GM23338 (cell line): Measurements from ENCODE around the gene ZNF747. TPM values are rescaled to one million over a fixed set of nuclear protein-coding genes. Genes with fewer than 3 reads are reported as not detected.

Experiments used
- ATAC-seq: fragments of 200-7000 bp; cut with Tn5 transposase; 3 replicates; pipeline ENCODE4 v1.9.1; 2020
- DNase-seq: peaks from one replicate; pipeline ENCODE4 v3.0.0-alpha.2; 2015; ENCODE audit warnings: low spot score
- H2AFZ ChIP-seq: fragments of 200-600 bp; sonication (generic); 2 replicates; pipeline ENCODE4 v1.8.0; 2016; ENCODE audit warnings: antibody characterized with exemption, mild to moderate bottlenecking, moderate library complexity
- H3F3A ChIP-seq: fragments of 200-600 bp; sonication (generic); replicated peaks from 2 replicates; pipeline ENCODE4 v1.8.0; 2017; ENCODE audit warnings: antibody characterized with exemption, mixed run types, low read depth
- H3K27ac ChIP-seq: fragments of 200-600 bp; sonication (generic); 2 replicates; pipeline ENCODE4 v1.6.1; 2016; ENCODE audit warnings: low read depth
- H3K27me3 ChIP-seq: fragments of 200-600 bp; sonication (generic); 2 replicates; pipeline ENCODE4 v1.8.0; 2016; ENCODE audit warnings: mild to moderate bottlenecking, mixed run types, moderate library complexity; ENCODE audit not compliant: insufficient read depth
- H3K36me3 ChIP-seq: fragments of 200-600 bp; sonication (generic); 2 replicates; pipeline ENCODE4 v1.8.0; 2016; ENCODE audit warnings: mild to moderate bottlenecking; ENCODE audit not compliant: insufficient read depth
- H3K4me1 ChIP-seq: fragments of 200-600 bp; sonication (generic); 2 replicates; pipeline ENCODE4 v1.8.0; 2016; ENCODE audit warnings: mild to moderate bottlenecking, moderate library complexity; ENCODE audit not compliant: insufficient read depth
- H3K4me2 ChIP-seq: fragments of 200-600 bp; sonication (generic); 2 replicates; pipeline ENCODE4 v1.7.1; 2017; ENCODE audit warnings: mixed run types
- H3K4me3 ChIP-seq: fragments of 200-600 bp; sonication (generic); 2 replicates; pipeline ENCODE4 v1.6.1; 2016; ENCODE audit warnings: mixed run types
- H3K79me2 ChIP-seq: fragments of 200-600 bp; sonication (generic); replicated peaks from 2 replicates; pipeline ENCODE4 v1.8.0; 2017; ENCODE audit warnings: mild to moderate bottlenecking; ENCODE audit not compliant: insufficient read depth
- H3K9me2 ChIP-seq: fragments of 200-600 bp; sonication (generic); 2 replicates; pipeline ENCODE4 v1.8.0; 2017; ENCODE audit not compliant: insufficient read depth
- H4K20me1 ChIP-seq: fragments of 200-600 bp; sonication (generic); replicated peaks from 2 replicates; pipeline ENCODE4 v1.8.0; 2017; ENCODE audit warnings: mild to moderate bottlenecking; ENCODE audit not compliant: insufficient read depth
- H3K27ac Mint-ChIP-seq: 2 replicates; pipeline ENCODE4 v1.8.0; 2020; ENCODE audit warnings: inconsistent platforms, mild to moderate bottlenecking, moderate library complexity, mixed read lengths
- H3K27me3 Mint-ChIP-seq: 3 replicates; pipeline ENCODE4 v1.8.0; 2022; ENCODE audit warnings: low read depth, mild to moderate bottlenecking, moderate library complexity, mixed read lengths, inconsistent platforms; ENCODE audit not compliant: insufficient read depth, poor library complexity
- H3K36me3 Mint-ChIP-seq: 3 replicates; pipeline ENCODE4 v1.8.0; 2021; ENCODE audit warnings: low read depth, mild to moderate bottlenecking, inconsistent platforms, moderate library complexity, mixed read lengths
- H3K4me1 Mint-ChIP-seq: 3 replicates; pipeline ENCODE4 v1.8.0; 2020; ENCODE audit warnings: mild to moderate bottlenecking, inconsistent platforms, mixed read lengths
- H3K4me3 Mint-ChIP-seq: 3 replicates; pipeline ENCODE4 v1.8.0; 2021; ENCODE audit warnings: moderate library complexity, mild to moderate bottlenecking, inconsistent platforms, mixed read lengths
- H3K9me3 Mint-ChIP-seq: 3 replicates; pipeline ENCODE4 v1.8.0; 2020; ENCODE audit warnings: moderate library complexity, mild to moderate bottlenecking, inconsistent platforms, mixed read lengths
- CREB1 ChIP-seq: fragments of 250-450 bp; sonication (Bioruptor Pico); IDR thresholded peaks from 2 replicates; pipeline ENCODE4 v1.5.0; 2020; ENCODE audit warnings: low read depth, mild to moderate bottlenecking, moderate library complexity
- JUNB ChIP-seq: IDR thresholded peaks from one replicate; pipeline ENCODE4 v1.6.1; 2016; ENCODE audit warnings: antibody characterized with exemption; ENCODE audit not compliant: unreplicated experiment
- ZNF114 ChIP-seq: fragments of 250-450 bp; sonication (Bioruptor Pico); IDR thresholded peaks from 2 replicates; pipeline ENCODE4 v1.5.0; 2020; ENCODE audit warnings: mild to moderate bottlenecking, moderate library complexity
- polyA plus RNA-seq: library from polyadenylated mRNA; unstranded; fragments of >200 nt; fragmentation: Nextera tagmentation; extraction: Ambion mirVana; gene quantifications from 2 replicates; pipeline ENCODE4 v1.2.1, GENCODE V29; 2016
- total RNA-seq: library from RNA; depleted of rRNA; stranded (reverse); fragments of >200 nt; shearing (Covaris generic); gene quantifications from 2 replicates; pipeline ENCODE4 v1.2.3, GENCODE V29; 2014
- TF ChIP-seq, protein P1 (sequence below), 2 experiments: fragments of 200-600 bp in 1 of 2; sonication (generic) in 1 of 2; conservative IDR thresholded peaks; 2 replicates each; pipeline versions ENCODE4 v1.5.1 to v1.6.1; 2016 to 2017; ENCODE audit warnings: antibody characterized with exemption in 2 of 2, low read depth in 2 of 2, mild to moderate bottlenecking in 2 of 2, moderate library complexity in 1 of 2
- TF ChIP-seq, protein P2 (sequence below): IDR thresholded peaks from 2 replicates; pipeline ENCODE4 v1.6.1; 2016; ENCODE audit warnings: antibody characterized with exemption
- TF ChIP-seq, protein P3 (sequence below): IDR thresholded peaks from one replicate; pipeline ENCODE4 v1.6.1; 2018; ENCODE audit warnings: antibody characterized with exemption; ENCODE audit not compliant: unreplicated experiment
- TF ChIP-seq, protein P4 (sequence below): fragments of 250-450 bp; sonication (Bioruptor Pico); IDR thresholded peaks from 2 replicates; pipeline ENCODE4 v1.5.0; 2020; ENCODE audit warnings: mild to moderate bottlenecking, moderate library complexity

The ZNF747 gene
- total and polyA plus RNA-seq, 2 experiments from 2014 or later: 4.2 to 12.6 TPM

DNA sequence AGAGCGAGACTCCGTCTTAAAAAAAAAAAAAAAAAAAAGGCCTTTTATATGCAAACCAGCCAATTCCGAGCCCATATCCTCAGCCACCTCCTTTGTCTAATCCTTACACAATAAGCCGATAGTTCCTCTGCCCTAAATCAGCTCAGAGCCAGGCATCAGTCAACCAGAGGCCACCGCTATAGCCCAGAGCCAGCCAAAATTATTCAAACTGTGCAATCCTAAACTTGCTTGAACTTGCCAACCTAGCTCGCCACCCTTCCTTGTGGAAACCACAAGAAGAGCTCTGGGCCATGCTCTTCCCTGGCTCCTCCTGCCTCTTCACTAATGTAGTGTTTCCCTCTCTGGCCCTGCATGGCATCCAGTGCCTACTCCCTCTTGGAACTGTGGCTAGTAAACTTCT lies 44.4 kb downstream of the ZNF747 start (continued):
- TF ChIP-seq, protein P1, sequence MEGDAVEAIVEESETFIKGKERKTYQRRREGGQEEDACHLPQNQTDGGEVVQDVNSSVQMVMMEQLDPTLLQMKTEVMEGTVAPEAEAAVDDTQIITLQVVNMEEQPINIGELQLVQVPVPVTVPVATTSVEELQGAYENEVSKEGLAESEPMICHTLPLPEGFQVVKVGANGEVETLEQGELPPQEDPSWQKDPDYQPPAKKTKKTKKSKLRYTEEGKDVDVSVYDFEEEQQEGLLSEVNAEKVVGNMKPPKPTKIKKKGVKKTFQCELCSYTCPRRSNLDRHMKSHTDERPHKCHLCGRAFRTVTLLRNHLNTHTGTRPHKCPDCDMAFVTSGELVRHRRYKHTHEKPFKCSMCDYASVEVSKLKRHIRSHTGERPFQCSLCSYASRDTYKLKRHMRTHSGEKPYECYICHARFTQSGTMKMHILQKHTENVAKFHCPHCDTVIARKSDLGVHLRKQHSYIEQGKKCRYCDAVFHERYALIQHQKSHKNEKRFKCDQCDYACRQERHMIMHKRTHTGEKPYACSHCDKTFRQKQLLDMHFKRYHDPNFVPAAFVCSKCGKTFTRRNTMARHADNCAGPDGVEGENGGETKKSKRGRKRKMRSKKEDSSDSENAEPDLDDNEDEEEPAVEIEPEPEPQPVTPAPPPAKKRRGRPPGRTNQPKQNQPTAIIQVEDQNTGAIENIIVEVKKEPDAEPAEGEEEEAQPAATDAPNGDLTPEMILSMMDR (conservative IDR thresholded peaks at IDR 0.05; ENCODE audit: low read depth in 2 of 2): no peak
- TF ChIP-seq, protein P2, sequence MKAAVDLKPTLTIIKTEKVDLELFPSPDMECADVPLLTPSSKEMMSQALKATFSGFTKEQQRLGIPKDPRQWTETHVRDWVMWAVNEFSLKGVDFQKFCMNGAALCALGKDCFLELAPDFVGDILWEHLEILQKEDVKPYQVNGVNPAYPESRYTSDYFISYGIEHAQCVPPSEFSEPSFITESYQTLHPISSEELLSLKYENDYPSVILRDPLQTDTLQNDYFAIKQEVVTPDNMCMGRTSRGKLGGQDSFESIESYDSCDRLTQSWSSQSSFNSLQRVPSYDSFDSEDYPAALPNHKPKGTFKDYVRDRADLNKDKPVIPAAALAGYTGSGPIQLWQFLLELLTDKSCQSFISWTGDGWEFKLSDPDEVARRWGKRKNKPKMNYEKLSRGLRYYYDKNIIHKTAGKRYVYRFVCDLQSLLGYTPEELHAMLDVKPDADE: no peak
- TF ChIP-seq JUNB: no peak
- no peak for TF ChIP-seq ZNF114 (CRISPR knock-in tag)
- TF ChIP-seq, protein P3, sequence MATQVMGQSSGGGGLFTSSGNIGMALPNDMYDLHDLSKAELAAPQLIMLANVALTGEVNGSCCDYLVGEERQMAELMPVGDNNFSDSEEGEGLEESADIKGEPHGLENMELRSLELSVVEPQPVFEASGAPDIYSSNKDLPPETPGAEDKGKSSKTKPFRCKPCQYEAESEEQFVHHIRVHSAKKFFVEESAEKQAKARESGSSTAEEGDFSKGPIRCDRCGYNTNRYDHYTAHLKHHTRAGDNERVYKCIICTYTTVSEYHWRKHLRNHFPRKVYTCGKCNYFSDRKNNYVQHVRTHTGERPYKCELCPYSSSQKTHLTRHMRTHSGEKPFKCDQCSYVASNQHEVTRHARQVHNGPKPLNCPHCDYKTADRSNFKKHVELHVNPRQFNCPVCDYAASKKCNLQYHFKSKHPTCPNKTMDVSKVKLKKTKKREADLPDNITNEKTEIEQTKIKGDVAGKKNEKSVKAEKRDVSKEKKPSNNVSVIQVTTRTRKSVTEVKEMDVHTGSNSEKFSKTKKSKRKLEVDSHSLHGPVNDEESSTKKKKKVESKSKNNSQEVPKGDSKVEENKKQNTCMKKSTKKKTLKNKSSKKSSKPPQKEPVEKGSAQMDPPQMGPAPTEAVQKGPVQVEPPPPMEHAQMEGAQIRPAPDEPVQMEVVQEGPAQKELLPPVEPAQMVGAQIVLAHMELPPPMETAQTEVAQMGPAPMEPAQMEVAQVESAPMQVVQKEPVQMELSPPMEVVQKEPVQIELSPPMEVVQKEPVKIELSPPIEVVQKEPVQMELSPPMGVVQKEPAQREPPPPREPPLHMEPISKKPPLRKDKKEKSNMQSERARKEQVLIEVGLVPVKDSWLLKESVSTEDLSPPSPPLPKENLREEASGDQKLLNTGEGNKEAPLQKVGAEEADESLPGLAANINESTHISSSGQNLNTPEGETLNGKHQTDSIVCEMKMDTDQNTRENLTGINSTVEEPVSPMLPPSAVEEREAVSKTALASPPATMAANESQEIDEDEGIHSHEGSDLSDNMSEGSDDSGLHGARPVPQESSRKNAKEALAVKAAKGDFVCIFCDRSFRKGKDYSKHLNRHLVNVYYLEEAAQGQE: no peak
- TF ChIP-seq CREB1: no peak

DNA sequence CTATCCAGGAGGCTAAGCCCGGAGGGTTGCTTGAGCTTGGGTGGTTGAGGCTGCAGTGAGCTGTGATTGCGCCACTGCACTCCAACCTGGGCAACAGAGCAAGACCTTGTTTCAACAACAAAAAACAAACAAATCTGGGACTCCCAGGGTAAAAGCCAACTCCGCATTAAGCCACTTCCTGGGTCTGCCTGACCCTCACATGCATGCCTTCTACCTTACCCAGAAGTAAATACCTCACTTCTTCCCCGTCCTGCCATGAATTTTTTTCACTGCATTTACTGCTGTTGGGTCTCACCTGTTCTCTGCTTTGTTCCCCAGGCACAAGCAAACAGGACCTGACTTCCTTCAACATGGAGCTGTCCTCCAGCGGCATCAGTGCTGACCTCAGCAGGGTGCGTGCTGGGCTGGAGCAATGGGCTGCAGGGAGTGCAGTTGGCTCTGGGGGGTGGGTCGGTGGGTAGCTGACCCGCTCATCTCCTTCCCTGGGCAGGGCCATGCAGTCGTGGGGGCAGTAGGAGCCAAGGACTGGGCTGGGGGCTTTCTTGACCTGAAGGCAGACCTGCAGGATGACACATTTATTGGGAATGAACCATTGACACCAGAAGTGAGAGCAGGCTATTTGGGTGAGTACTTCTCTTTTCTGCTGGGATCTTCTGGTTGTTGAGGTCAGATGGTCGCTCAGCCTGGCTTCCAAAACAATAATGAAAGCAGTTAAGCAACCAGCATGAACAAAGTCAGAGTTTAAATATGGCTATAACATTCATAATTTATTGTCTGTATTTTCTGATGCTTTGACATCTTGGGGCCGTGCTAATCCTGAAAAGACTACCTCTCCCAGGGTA lies 45.7 kb downstream of the ZNF747 start:
- H3K27me3 ChIP-seq: no peaks in the 10 kb centered on the region
- no peaks in the 10 kb centered on the region for H3K4me1 ChIP-seq
- H3K4me3 Mint-ChIP-seq: no peak overlapping the region
- TF ChIP-seq, protein P4, sequence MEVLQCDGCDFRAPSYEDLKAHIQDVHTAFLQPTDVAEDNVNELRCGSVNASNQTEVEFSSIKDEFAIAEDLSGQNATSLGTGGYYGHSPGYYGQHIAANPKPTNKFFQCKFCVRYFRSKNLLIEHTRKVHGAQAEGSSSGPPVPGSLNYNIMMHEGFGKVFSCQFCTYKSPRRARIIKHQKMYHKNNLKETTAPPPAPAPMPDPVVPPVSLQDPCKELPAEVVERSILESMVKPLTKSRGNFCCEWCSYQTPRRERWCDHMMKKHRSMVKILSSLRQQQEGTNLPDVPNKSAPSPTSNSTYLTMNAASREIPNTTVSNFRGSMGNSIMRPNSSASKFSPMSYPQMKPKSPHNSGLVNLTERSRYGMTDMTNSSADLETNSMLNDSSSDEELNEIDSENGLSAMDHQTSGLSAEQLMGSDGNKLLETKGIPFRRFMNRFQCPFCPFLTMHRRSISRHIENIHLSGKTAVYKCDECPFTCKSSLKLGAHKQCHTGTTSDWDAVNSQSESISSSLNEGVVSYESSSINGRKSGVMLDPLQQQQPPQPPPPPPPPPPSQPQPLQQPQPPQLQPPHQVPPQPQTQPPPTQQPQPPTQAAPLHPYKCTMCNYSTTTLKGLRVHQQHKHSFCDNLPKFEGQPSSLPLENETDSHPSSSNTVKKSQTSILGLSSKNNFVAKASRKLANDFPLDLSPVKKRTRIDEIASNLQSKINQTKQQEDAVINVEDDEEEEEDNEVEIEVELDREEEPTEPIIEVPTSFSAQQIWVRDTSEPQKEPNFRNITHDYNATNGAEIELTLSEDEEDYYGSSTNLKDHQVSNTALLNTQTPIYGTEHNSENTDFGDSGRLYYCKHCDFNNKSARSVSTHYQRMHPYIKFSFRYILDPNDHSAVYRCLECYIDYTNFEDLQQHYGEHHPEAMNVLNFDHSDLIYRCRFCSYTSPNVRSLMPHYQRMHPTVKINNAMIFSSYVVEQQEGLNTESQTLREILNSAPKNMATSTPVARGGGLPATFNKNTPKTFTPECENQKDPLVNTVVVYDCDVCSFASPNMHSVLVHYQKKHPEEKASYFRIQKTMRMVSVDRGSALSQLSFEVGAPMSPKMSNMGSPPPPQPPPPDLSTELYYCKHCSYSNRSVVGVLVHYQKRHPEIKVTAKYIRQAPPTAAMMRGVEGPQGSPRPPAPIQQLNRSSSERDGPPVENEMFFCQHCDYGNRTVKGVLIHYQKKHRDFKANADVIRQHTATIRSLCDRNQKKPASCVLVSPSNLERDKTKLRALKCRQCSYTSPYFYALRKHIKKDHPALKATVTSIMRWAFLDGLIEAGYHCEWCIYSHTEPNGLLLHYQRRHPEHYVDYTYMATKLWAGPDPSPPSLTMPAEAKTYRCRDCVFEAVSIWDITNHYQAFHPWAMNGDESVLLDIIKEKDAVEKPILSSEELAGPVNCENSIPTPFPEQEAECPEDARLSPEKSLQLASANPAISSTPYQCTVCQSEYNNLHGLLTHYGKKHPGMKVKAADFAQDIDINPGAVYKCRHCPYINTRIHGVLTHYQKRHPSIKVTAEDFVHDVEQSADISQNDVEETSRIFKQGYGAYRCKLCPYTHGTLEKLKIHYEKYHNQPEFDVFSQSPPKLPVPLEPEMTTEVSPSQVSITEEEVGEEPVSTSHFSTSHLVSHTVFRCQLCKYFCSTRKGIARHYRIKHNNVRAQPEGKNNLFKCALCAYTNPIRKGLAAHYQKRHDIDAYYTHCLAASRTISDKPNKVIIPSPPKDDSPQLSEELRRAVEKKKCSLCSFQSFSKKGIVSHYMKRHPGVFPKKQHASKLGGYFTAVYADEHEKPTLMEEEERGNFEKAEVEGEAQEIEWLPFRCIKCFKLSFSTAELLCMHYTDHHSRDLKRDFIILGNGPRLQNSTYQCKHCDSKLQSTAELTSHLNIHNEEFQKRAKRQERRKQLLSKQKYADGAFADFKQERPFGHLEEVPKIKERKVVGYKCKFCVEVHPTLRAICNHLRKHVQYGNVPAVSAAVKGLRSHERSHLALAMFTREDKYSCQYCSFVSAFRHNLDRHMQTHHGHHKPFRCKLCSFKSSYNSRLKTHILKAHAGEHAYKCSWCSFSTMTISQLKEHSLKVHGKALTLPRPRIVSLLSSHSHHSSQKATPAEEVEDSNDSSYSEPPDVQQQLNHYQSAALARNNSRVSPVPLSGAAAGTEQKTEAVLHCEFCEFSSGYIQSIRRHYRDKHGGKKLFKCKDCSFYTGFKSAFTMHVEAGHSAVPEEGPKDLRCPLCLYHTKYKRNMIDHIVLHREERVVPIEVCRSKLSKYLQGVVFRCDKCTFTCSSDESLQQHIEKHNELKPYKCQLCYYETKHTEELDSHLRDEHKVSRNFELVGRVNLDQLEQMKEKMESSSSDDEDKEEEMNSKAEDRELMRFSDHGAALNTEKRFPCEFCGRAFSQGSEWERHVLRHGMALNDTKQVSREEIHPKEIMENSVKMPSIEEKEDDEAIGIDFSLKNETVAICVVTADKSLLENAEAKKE (CRISPR knock-in tag): no peak
- no peak for TF ChIP-seq ZNF114 (CRISPR knock-in tag)
- H3K9me3 Mint-ChIP-seq: no peaks in the 10 kb centered on the region
- H4K20me1 ChIP-seq: no peaks in the 10 kb centered on the region
- no peaks in the 10 kb centered on the region for H3K79me2 ChIP-seq
- no peak overlapping the region for H3K4me2 ChIP-seq
- H2AFZ ChIP-seq: peak overlapping the region; percentile 87
- peak; percentile 44 for DNase-seq
- no peaks in the 10 kb centered on the region for H3K9me2 ChIP-seq
- ATAC-seq: peak; percentile 81
- H3K27ac Mint-ChIP-seq: no peak overlapping the region; the same call in 1 of the 2 replicates
- no peaks in the 10 kb centered on the region for H3K36me3 Mint-ChIP-seq
- no peak overlapping the region for H3K27ac ChIP-seq
- peaks cover 4% of the 10 kb centered on the region for H3K27me3 Mint-ChIP-seq
- peaks cover 9% of the 10 kb centered on the region for H3K4me1 Mint-ChIP-seq
- no peaks in the 10 kb centered on the region for H3K36me3 ChIP-seq
- H3F3A ChIP-seq: no peaks in the 10 kb centered on the region
- H3K4me3 ChIP-seq: no peak overlapping the region
